NCI-H345 (cell line): ENCODE measurements around the gene ANKS1B.

Experiments used
- DNase-seq: peaks from one replicate; lab custom pipeline; 2025; lab: John Stamatoyannopoulos, UW

ANKS1B gene

GRCh38 chr12:99960311-99960710 is 24.4 kb downstream of the ANKS1B start:
- DNase-seq: no peak

GRCh38 chr12:99959549-99960170 is 25.1 kb downstream of the ANKS1B start:
- peak; percentile 36 for DNase-seq

GRCh38 chr12:99957866-99958466 is 26.8 kb downstream of the ANKS1B start:
- no peak for DNase-seq

- DNase-seq: no peak
Observed at GRCh38 chr12:99954724-99955123, 30.0 kb downstream of the ANKS1B start.

- no peak for DNase-seq
Observed at GRCh38 chr12:99948370-99948769, 36.4 kb downstream of the ANKS1B start.

- no peak for DNase-seq
Observed at GRCh38 chr12:99946131-99946530, 38.6 kb downstream of the ANKS1B start.

GRCh38 chr12:99935608-99936007 is 49.1 kb downstream of the ANKS1B start:
- no peak for DNase-seq

- DNase-seq: no peak
Observed at GRCh38 chr12:99926511-99927169, 58.1 kb downstream of the ANKS1B start.

GRCh38 chr12:99920353-99920960 is 64.3 kb downstream of the ANKS1B start:
- no peak for DNase-seq

GRCh38 chr12:99917711-99918402 is 66.9 kb downstream of the ANKS1B start:
- DNase-seq: no peak

GRCh38 chr12:99916555-99916954 is 68.2 kb downstream of the ANKS1B start:
- DNase-seq: no peak

GRCh38 chr12:99915251-99916082 is 69.3 kb downstream of the ANKS1B start:
- DNase-seq: no peak

- DNase-seq: no peak
Observed at GRCh38 chr12:99914206-99914605, 70.5 kb downstream of the ANKS1B start.

- no peak for DNase-seq
Observed at GRCh38 chr12:99911967-99912366, 72.8 kb downstream of the ANKS1B start.

GRCh38 chr12:99911081-99911480 is 73.7 kb downstream of the ANKS1B start:
- DNase-seq: no peak

- no peak for DNase-seq
Observed at GRCh38 chr12:99910342-99910741, 74.4 kb downstream of the ANKS1B start.

- no peak for DNase-seq
Observed at GRCh38 chr12:99906786-99907579, 77.8 kb downstream of the ANKS1B start.

GRCh38 chr12:99901181-99901580 is 83.6 kb downstream of the ANKS1B start:
- no peak for DNase-seq

GRCh38 chr12:99898645-99899044 is 86.1 kb downstream of the ANKS1B start:
- DNase-seq: no peak

- no peak for DNase-seq
Observed at GRCh38 chr12:99879439-99879838, 105.3 kb downstream of the ANKS1B start.

- DNase-seq: no peak
Observed at GRCh38 chr12:99875081-99875480, 109.7 kb downstream of the ANKS1B start.
